HCT116 (cell line): ENCODE results near the gene STXBP5. TPM values are rescaled to one million over a fixed set of nuclear protein-coding genes. Genes with fewer than 3 reads are reported as not detected.

Experiments used
- ATAC-seq: fragments of 200-7000 bp; cut with Tn5 transposase; 2 replicates; pipeline ENCODE4 v1.9.1; 2020; ENCODE audit warnings: mild to moderate bottlenecking, moderate library complexity
- BruUV-seq: library from RNA; stranded (reverse); fragments of 400-500 nt; replicated peaks from 2 replicates; lab custom pipeline; 2021; lab: Mats Ljungman, UMichigan
- CTCF ChIA-PET: fragments of 300-600 bp; sonication (Branson Sonifier 250); formaldehyde crosslinking; loops from one replicate; lab custom pipeline; 2021; ENCODE audit warnings: antibody characterized with exemption; lab: Charles Lee
- POLR2A ChIA-PET: fragments of 300-600, 350-600 bp; sonication (Branson Sonifier 250); formaldehyde crosslinking; loops from one replicate; lab custom pipeline; 2021; ENCODE audit warnings: antibody characterized with exemption; lab: Charles Lee
- RAD21 ChIA-PET, 2 experiments: fragments of 300-600 bp; sonication (Branson Sonifier 250); formaldehyde crosslinking; loops; one replicate each; lab custom pipeline; 2023; ENCODE audit warnings: low total read pairs in 2 of 2; ENCODE audit not compliant: uncharacterized antibody in 2 of 2, unreplicated experiment in 2 of 2, low non-redundant PET in 1 of 2; lab: Charles Lee
- DNase-seq: peaks from one replicate; pipeline ENCODE4 v3.0.0-alpha.2; 2010; ENCODE audit warnings: low read depth, low spot score
- H2AFZ ChIP-seq: fragments of 200-600 bp; shearing (Covaris generic), sonication (generic); 2 replicates; pipeline ENCODE4 v1.6.1; 2017; ENCODE audit warnings: low read depth, mixed run types, mixed read lengths, antibody characterized with exemption, low read length; ENCODE audit not compliant: poor library complexity, severe bottlenecking
- H3K27ac ChIP-seq: 2 replicates; pipeline ENCODE4 v1.5.1; 2012; ENCODE audit warnings: low read depth, low read length
- H3K27me3 ChIP-seq: fragments of 200-600 bp; sonication (generic); 2 replicates; pipeline ENCODE4 v1.6.1; 2016; ENCODE audit warnings: mixed run types, low read length, mixed read lengths; ENCODE audit not compliant: insufficient read depth
- H3K36me3 ChIP-seq, 2 experiments: fragments of 200-500 bp in 1 of 2; fragments of 200-600 bp in 1 of 2; sonication (Bioruptor generic) in 1 of 2; sonication (generic) in 1 of 2; 2 replicates each; pipeline versions ENCODE4 v1.5.1 to v1.6.1; 2014 to 2016; ENCODE audit warnings: low read length in 2 of 2, inconsistent platforms in 1 of 2, mixed read lengths in 1 of 2, mixed run types in 1 of 2; ENCODE audit not compliant: insufficient read depth in 2 of 2, control insufficient read depth in 1 of 2
- H3K4me1 ChIP-seq, 2 experiments: fragments of 200-600 bp in 1 of 2; sonication (generic) in 1 of 2; 2 replicates each; pipeline versions ENCODE4 v1.5.1 to v1.6.1; 2012 to 2017; ENCODE audit warnings: low read length in 2 of 2, inconsistent platforms in 1 of 2, mild to moderate bottlenecking in 1 of 2, mixed read lengths in 1 of 2, mixed run types in 1 of 2, moderate library complexity in 1 of 2; ENCODE audit not compliant: insufficient read depth in 2 of 2, control insufficient read depth in 1 of 2
- H3K4me2 ChIP-seq: fragments of 200-600 bp; sonication (generic); 2 replicates; pipeline ENCODE4 v1.6.1; 2017; ENCODE audit warnings: mixed run types, low read length, mixed read lengths
- H3K4me3 ChIP-seq, 2 experiments: fragments of 200-600 bp in 1 of 2; sonication (generic) in 1 of 2; replicated peaks in 1 of 2; 2 replicates each; pipeline ENCODE4 v1.5.1; 2011 to 2016; ENCODE audit warnings: low read length in 2 of 2, control low read depth in 1 of 2, low read depth in 1 of 2, mild to moderate bottlenecking in 1 of 2, mixed read lengths in 1 of 2, mixed run types in 1 of 2
- H3K79me2 ChIP-seq: fragments of 200-600 bp; sonication (generic); 2 replicates; pipeline ENCODE4 v1.6.1; 2017; ENCODE audit warnings: mild to moderate bottlenecking, mixed run types, low read length, moderate library complexity, mixed read lengths; ENCODE audit not compliant: insufficient read depth
- H3K9ac ChIP-seq: fragments of 200-600 bp; sonication (generic); 2 replicates; pipeline ENCODE4 v1.6.1; 2016; ENCODE audit warnings: low read length, mixed read lengths
- H3K9me2 ChIP-seq: fragments of 200-600 bp; sonication (generic), shearing (Covaris generic); 2 replicates; pipeline ENCODE4 v1.6.1; 2017; ENCODE audit warnings: mixed run types, mild to moderate bottlenecking, moderate library complexity; ENCODE audit not compliant: insufficient read depth
- H3K9me3 ChIP-seq, 2 experiments: fragments of 200-500 bp in 1 of 2; fragments of 200-600 bp in 1 of 2; sonication (Bioruptor generic) in 1 of 2; sonication (generic) in 1 of 2; 2 replicates each; pipeline ENCODE4 v1.6.1; 2014 to 2017; ENCODE audit warnings: low read length in 2 of 2, mixed read lengths in 2 of 2, inconsistent platforms in 1 of 2, low read depth in 1 of 2, mild to moderate bottlenecking in 1 of 2, mixed run types in 1 of 2, moderate library complexity in 1 of 2; ENCODE audit not compliant: control insufficient read depth in 1 of 2, insufficient read depth in 1 of 2
- H4K20me1 ChIP-seq: fragments of 200-600 bp; sonication (generic), shearing (Covaris generic); 2 replicates; pipeline ENCODE4 v1.6.1; 2017; ENCODE audit warnings: mixed run types, mild to moderate bottlenecking, moderate library complexity; ENCODE audit not compliant: insufficient read depth
- ELF1 ChIP-seq: IDR thresholded peaks from 2 replicates; pipeline ENCODE4 v1.6.1; 2012; ENCODE audit warnings: low read depth, borderline replicate concordance
- EZH2 ChIP-seq: fragments of 200-600 bp; sonication (generic); IDR thresholded peaks from 2 replicates; pipeline ENCODE4 v1.6.1; 2017; ENCODE audit warnings: antibody characterized with exemption, mixed run types
- EZH2phosphoT487 ChIP-seq: fragments of 200-600 bp; IDR thresholded peaks from 2 replicates; pipeline ENCODE4 v1.6.1; 2018; ENCODE audit warnings: antibody characterized with exemption, borderline replicate concordance
- FOSL1 ChIP-seq: IDR thresholded peaks from 2 replicates; pipeline ENCODE4 v1.6.1; 2012; ENCODE audit warnings: low read depth
- POLR2A ChIP-seq: IDR thresholded peaks from 2 replicates; pipeline ENCODE4 v1.7.0; 2011; ENCODE audit warnings: borderline replicate concordance; ENCODE audit not compliant: insufficient read depth, insufficient read length; ENCODE audit errors: extremely low read depth
- SP1 ChIP-seq: IDR thresholded peaks from 2 replicates; pipeline ENCODE4 v1.6.1; 2012; ENCODE audit warnings: low read depth
- intact Hi-C: fragments of 100-400 bp; cut with micrococcal nuclease; formaldehyde crosslinking; loops from 2 replicates; pipeline ENCODE4 v1.10.0; 2022
- total RNA-seq: library from RNA; stranded (reverse); gene quantifications from one replicate; pipeline ENCODE4 v1.2.1, GENCODE V29; 2021; ENCODE audit not compliant: unreplicated experiment
- TF ChIP-seq, protein P1 (sequence below): IDR thresholded peaks from 2 replicates; pipeline ENCODE4 v1.6.1; 2012

STXBP5 gene
- total RNA-seq, 1 experiment from 2014 or later, result 12.6 TPM

DNA sequence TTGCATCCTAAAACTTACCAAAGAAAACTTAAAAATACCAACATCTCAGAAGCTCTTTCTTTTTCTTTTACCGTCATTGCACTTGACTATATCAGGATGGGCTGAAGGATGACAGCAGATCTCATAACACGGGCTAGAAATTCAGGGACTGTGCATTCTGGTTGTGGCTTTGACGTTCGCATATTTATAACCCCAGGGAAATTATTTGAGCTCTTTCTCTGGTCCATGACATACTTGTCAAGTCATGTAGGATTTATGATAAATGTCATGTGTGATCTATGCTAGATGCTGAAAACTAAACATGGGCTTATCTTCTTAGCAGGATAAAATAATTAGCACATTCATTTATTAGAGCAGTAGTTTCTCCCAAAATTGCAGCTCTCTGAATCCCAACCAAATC, 229.9 kb downstream of the STXBP5 start:
- H3K4me1 ChIP-seq, result no peaks in the 10 kb centered on the region
- H3K27me3 ChIP-seq, result no peaks in the 10 kb centered on the region
- H4K20me1 ChIP-seq, result no peaks in the 10 kb centered on the region
- H3K9me3 ChIP-seq, result no peaks in the 10 kb centered on the region
- no peak overlapping the region for H3K4me2 ChIP-seq
- DNase-seq, result no peak
- no peak overlapping the region for H3K27ac ChIP-seq
- POLR2A ChIA-PET, result no interaction called here
- CTCF ChIA-PET, result no interaction called here
- no peak overlapping the region for H3K4me3 ChIP-seq
- no peaks in the 10 kb centered on the region for H3K79me2 ChIP-seq
- H2AFZ ChIP-seq, result no peak overlapping the region
- TF ChIP-seq EZH2 (no peak), SP1 (no peak), POLR2A (no peak), EZH2phosphoT487 (no peak)
- TF ChIP-seq, all 23 proteins: peak for 0
- H3K9me2 ChIP-seq, result no peaks in the 10 kb centered on the region
- intact Hi-C loops, result no loop called here
- no TSS peak for BruUV-seq
- ATAC-seq, result no peak
- no peak overlapping the region for H3K9ac ChIP-seq
- RAD21 ChIA-PET, result no interaction called here
- H3K36me3 ChIP-seq, result no peaks in the 10 kb centered on the region

DNA sequence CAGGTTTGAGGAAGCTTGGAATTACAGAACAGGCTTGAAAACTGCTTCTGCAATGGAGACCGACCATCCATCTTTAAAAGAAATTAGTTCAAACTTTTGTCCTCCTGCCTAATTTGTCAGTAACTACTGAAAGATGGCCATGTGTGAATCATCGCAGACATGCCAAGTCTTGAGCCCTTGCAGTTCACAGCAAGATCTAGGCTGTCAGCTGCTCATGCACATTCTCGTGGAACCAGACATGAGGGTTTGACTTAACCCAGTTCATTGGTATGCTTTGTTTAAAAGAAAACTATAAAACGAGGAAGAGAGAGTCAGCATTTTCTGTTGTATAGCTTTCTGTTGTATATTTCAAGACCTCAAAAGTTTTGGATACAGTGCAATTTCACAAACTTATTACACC, 230.3 kb downstream of the STXBP5 start:
- no TSS peak for BruUV-seq
- ATAC-seq (no peak), DNase-seq (no peak)
- Histone ChIP-seq H2AFZ (no peak overlapping the region), H3K36me3 (no peaks in the 10 kb centered on the region), H3K4me2 (no peak overlapping the region), H3K9ac (no peak overlapping the region), H3K9me2 (no peaks in the 10 kb centered on the region), H3K9me3 (no peaks in the 10 kb centered on the region), H4K20me1 (no peaks in the 10 kb centered on the region), H3K27ac (no peak overlapping the region), H3K27me3 (no peaks in the 10 kb centered on the region), H3K4me3 (no peak overlapping the region), H3K4me1 (no peaks in the 10 kb centered on the region), H3K79me2 (no peaks in the 10 kb centered on the region)
- ChIA-PET RAD21 (no interaction called here), CTCF (no interaction called here), POLR2A (no interaction called here)
- intact Hi-C loops, result no loop called here
- TF ChIP-seq, protein P1, sequence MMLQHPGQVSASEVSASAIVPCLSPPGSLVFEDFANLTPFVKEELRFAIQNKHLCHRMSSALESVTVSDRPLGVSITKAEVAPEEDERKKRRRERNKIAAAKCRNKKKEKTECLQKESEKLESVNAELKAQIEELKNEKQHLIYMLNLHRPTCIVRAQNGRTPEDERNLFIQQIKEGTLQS, result no peak
- no peak for TF ChIP-seq POLR2A
- TF ChIP-seq ELF1, result no peak
- TF ChIP-seq EZH2, result no peak
- no peak for TF ChIP-seq FOSL1
